Measurements from ENCODE around the gene FCN3.

FCN3 gene

GRCh38 chr1:27361044-27361402 is 13.6 kb downstream of the FCN3 start:
- in situ Hi-C loops (cut with MboI; ENCODE audit: low sequenced_read_pairs), result no loop called here

GRCh38 chr1:27360159-27361043 is 14.2 kb downstream of the FCN3 start:
- in situ Hi-C loops (cut with MboI; ENCODE audit: low sequenced_read_pairs), result no loop called here

GRCh38 chr1:27359822-27360158 is 14.8 kb downstream of the FCN3 start:
- in situ Hi-C loops (cut with MboI; ENCODE audit: low sequenced_read_pairs), result no loop called here

- in situ Hi-C loops (cut with MboI; ENCODE audit: low sequenced_read_pairs), result no loop called here
These were observed 15.7 kb downstream of the FCN3 start for GRCh38 chr1:27358928-27359313.

GRCh38 chr1:27358038-27358927 is 16.3 kb downstream of the FCN3 start:
- in situ Hi-C loops (cut with MboI; ENCODE audit: low sequenced_read_pairs), result no loop called here

- in situ Hi-C loops (cut with MboI; ENCODE audit: low sequenced_read_pairs), result no loop called here
These were observed 17.2 kb downstream of the FCN3 start for GRCh38 chr1:27357281-27358037.

GRCh38 chr1:27356619-27357280 is 17.9 kb downstream of the FCN3 start:
- in situ Hi-C loops (cut with MboI; ENCODE audit: low sequenced_read_pairs), result no loop called here

- in situ Hi-C loops (cut with MboI; ENCODE audit: low sequenced_read_pairs), result no loop called here
These were observed 18.4 kb downstream of the FCN3 start for GRCh38 chr1:27356277-27356618.

- in situ Hi-C loops (cut with MboI; ENCODE audit: low sequenced_read_pairs), result no loop called here
These were observed 18.9 kb downstream of the FCN3 start for GRCh38 chr1:27355683-27356082.

GRCh38 chr1:27353629-27354028 is 21.0 kb downstream of the FCN3 start:
- in situ Hi-C loops (cut with MboI; ENCODE audit: low sequenced_read_pairs), result no loop called here

- in situ Hi-C loops (cut with MboI; ENCODE audit: low sequenced_read_pairs), result no loop called here
These were observed 21.5 kb downstream of the FCN3 start for GRCh38 chr1:27353166-27353565.

GRCh38 chr1:27351541-27352107 is 23.0 kb downstream of the FCN3 start:
- in situ Hi-C loops (cut with MboI; ENCODE audit: low sequenced_read_pairs), result no loop called here

GRCh38 chr1:27350663-27351540 is 23.7 kb downstream of the FCN3 start:
- in situ Hi-C loops (cut with MboI; ENCODE audit: low sequenced_read_pairs), result no loop called here

- in situ Hi-C loops (cut with MboI; ENCODE audit: low sequenced_read_pairs), result no loop called here
These were observed 24.6 kb downstream of the FCN3 start for GRCh38 chr1:27349784-27350662.

- in situ Hi-C loops (cut with MboI; ENCODE audit: low sequenced_read_pairs), result no loop called here
These were observed 25.5 kb downstream of the FCN3 start for GRCh38 chr1:27348861-27349783.

GRCh38 chr1:27346991-27347624 is 27.5 kb downstream of the FCN3 start:
- in situ Hi-C loops (cut with MboI; ENCODE audit: low sequenced_read_pairs), result no loop called here

- in situ Hi-C loops (cut with MboI; ENCODE audit: low sequenced_read_pairs), result no loop called here
These were observed 28.3 kb downstream of the FCN3 start for GRCh38 chr1:27346357-27346756.
